NCI-H1436 treated with DMSO at 0.1 percent for 48 hours (cell line): Measurements from ENCODE around the gene KRT76.

ENCODE experiments used
- DNase-seq: peaks from one replicate; lab custom pipeline; 2025; lab: John Stamatoyannopoulos, UW

Gene KRT76

DNA sequence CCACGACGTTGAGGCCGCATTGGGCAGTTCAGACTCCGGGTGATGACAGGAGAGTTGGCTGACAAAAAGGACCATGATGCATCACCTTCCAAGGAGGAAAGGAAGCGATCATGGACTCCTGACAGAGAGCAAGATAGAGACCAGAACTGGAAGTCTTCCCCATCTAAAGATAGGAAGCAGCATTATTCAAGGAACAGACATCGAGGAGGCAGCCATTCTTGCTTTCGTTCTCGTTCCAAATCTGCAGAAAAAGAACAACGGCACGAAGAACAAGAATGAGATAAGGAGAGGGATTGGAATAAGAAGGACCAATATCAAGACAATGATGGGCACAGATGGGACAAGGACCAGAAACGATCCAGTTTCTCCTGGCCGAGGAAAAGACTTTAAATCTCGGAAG is 46.8 kb downstream of the KRT76 start:
- no peak for DNase-seq

DNA sequence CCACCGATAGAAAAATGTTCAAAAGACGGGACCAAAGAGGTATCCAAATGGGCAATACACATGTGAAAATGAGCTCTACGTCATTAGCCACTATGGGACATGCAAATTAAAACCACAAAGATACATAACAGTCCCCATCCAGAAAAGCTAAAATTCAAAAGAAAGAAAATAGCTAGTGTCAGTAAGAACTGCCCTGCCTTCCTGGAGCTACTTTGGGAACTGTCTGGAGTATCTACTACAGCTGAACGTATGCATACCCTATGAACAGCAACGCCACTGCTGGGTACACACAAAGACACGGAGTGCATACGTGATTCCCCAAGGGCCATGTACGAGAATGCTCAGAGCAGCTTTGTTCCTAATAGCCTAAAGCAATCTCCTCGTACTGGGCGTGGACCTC is 48.0 kb downstream of the KRT76 start:
- no peak for DNase-seq

DNA sequence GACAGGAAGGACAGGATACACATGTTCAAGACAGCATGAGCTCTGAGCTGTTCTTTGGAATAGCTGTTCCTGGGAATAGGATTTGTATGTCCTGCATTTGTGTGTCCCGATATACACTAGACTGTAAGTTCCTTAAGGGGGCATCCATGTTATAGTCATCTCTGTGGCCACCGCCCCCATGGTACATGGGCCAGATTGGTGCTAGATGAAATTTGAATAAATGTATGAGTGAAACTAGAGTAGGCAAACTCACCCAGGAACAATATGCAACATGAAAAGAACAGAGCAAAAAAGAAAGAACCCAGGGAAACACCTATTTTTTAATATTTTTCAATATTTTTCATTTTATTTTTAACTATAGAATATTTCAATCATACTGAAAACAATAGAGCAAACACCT is 48.8 kb downstream of the KRT76 start:
- DNase-seq = no peak

DNA sequence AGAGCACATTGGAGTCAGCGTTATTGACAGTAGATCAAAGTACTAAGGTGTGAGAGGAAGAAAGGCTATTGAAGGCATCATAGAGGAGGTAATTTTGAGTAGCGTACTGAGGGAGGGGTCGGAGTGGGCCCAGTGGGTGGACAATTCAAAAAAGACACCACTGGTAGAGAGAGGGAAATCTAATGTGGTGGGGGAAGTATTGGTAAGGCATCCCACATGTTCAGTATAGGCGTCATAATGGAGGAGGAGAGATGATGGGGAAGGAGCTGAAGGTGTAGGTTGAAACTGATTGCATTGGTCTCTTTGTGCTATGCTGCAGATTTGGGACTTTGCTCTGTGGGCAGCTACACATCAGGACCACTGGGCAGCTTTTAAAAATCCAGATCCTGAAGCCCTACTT is 50.1 kb downstream of the KRT76 start:
- DNase-seq = no peak

DNA sequence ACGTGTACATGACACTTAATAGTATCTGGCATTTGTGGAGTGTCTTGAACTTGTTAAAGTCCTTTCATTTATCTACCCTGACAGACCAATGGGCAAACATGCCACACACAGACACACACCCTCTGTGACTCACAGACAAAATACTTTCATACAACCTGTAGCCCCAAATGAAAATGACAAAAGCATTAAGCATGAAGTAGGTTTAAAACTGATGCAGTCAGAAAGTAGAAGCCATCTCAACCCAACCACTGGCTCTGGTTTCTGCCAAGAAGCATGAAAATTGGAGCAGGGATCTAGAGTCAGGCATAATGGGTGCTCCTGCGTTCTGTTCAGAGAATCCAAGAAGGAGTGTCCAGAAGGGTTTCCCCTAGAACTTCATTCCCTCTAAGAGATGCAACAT is 50.7 kb downstream of the KRT76 start:
- no peak for DNase-seq

DNA sequence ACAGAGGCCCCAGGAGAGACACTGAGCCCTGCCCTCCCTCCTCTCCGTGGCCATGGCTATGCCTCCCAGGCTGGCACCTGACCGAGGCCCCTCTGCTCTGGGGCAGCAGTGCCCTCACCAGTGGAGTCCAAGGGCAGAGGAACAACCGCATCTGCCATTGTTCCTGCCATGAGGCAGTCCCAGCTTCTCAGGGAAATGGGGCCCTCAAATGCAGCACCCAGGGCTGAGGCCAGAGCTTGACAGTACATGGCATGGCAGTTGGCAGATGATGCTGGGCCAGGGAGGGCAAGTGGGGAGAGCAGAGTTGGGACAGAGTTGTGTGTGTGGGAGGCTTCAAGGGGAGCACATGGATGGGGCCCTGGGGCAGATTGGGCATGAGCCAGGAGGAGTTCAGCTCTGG is 52.8 kb downstream of the KRT76 start:
- no peak for DNase-seq

DNA sequence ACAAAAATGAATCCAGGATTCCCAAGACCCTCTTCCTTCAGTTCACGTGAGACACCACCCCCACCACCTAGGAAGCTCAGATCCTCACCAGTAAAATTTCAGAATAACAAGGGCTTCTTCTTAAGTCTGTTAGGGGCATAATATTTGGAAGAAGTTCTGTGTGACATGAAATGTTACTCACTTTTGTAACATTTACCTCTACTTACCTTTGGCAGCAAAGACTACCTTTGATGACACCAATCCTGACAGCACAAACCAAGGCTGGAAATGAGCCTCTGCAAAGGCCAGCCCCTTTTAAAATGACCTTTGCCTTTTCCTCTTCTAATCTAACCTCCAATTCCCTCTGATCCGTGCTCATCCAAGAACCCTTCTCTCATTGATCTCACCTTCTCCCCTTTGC is 54.5 kb downstream of the KRT76 start:
- DNase-seq = no peak

DNA sequence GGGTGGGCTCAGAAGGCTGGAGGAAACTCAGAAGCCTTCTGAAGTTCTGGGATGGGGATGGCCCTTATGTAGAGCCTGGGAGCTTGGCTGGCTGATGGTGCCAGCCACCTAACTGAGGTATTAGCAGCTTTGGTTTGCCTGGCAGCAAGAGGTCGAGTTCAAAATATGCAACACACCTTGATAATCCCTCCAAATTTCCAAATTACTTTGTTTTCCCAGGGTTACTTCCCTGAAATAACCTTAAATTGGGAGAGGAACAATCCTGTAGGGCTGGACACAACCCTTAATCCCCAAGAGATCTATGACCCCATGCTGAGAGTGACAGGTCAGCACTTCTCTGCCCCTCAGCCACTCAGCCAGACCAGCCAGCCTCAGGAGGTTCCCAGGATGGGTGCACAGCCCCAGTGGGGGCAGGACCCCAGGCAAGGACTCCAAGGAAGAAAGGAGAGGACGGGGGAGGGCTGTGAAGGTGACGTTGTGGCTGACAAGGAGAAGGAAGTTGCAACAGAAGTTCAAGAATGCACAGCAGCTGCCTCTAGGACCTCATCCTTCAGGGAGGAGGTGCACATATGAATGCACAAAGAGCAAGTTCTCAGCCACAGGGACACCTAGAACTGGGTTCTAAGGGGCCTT is 55.2 kb downstream of the KRT76 start:
- no peak for DNase-seq

DNA sequence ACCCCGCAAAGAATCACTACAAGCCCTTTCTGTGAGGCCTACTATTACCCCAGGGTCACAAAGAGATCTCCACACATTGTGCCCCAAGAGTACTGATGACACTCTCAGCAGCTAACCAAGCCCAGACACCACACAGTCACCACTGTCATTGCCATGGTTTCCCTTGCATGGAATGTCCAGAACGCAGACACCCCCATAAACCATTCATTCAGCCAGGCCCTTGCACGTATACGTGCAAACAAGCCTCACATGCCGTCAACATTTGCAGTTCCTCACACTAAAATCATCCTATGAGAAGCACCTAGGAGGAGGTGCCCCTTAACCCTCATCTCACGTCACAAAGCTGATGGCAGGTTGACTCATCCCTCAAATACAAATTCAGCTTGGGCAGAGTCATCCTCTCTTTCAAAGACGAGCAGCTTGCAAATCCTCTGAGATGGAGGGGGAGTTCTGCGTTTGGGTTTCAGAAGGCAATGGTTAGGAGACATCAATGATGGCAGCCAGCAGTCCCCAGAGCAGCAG is 56.7 kb downstream of the KRT76 start:
- DNase-seq = no peak
